Naive thymus-derived CD4-positive, alpha-beta T cell (primary cell): ENCODE data around the gene BNIP2. TPM values are rescaled to one million over a fixed set of nuclear protein-coding genes. Genes with fewer than 3 reads are reported as not detected.
"Not testable (repeated sequence)": the region's sequence is repeated elsewhere in the genome, so short reads cannot be mapped to it uniquely, and the experiment has no call there.

Source experiments
- ATAC-seq: fragments of 150-1000 bp; cut with Tn5 transposase; 2 replicates; pipeline ENCODE4 v1.10.0; 2021; ENCODE audit warnings: mild to moderate bottlenecking, moderate library complexity
- CTCF ChIA-PET: fragments of 350-600 bp; sonication (Branson Sonifier 250); formaldehyde crosslinking; loops from one replicate; lab custom pipeline; 2021; ENCODE audit warnings: antibody characterized with exemption; lab: Charles Lee
- POLR2A ChIA-PET: fragments of 350-600 bp; sonication (Branson Sonifier 250); formaldehyde crosslinking; loops from one replicate; lab custom pipeline; 2021; ENCODE audit warnings: antibody characterized with exemption, inconsistent platforms; lab: Charles Lee
- DNase-seq, 9 donors: peaks; one replicate each; pipeline versions ENCODE4 v3.0.0 to v3.0.0-alpha.2; 2020 to 2022; ENCODE audit warnings: mixed read lengths in 1 of 9
- H3K27ac ChIP-seq: one replicate; pipeline ENCODE4 v1.7.0; 2013; ENCODE audit warnings: mild to moderate bottlenecking, low read depth, low read length, moderate library complexity
- H3K27me3 ChIP-seq, 2 donors: one replicate each; pipeline ENCODE4 v1.7.0; 2013; ENCODE audit warnings: low read length in 2 of 2, mild to moderate bottlenecking in 2 of 2, moderate library complexity in 2 of 2; ENCODE audit not compliant: control insufficient read depth in 2 of 2, insufficient read depth in 2 of 2
- H3K36me3 ChIP-seq, 3 experiments: 1 replicate in 2 of 3; 2 replicates in 1 of 3; pipeline ENCODE4 v1.7.0; 2013; ENCODE audit warnings: low read length in 3 of 3, mild to moderate bottlenecking in 3 of 3, moderate library complexity in 1 of 3; ENCODE audit not compliant: insufficient read depth in 3 of 3, control insufficient read depth in 2 of 3
- H3K4me1 ChIP-seq, 2 donors: one replicate each; pipeline ENCODE4 v1.7.0; 2013; ENCODE audit warnings: low read length in 2 of 2, mild to moderate bottlenecking in 2 of 2, moderate library complexity in 1 of 2; ENCODE audit not compliant: control insufficient read depth in 2 of 2, insufficient read depth in 2 of 2
- H3K4me3 ChIP-seq: 2 replicates; pipeline ENCODE4 v1.7.0; 2013; ENCODE audit warnings: mild to moderate bottlenecking, low read length
- H3K9me3 ChIP-seq, 3 experiments: 1 replicate in 2 of 3; 2 replicates in 1 of 3; pipeline ENCODE4 v1.7.0; 2013; ENCODE audit warnings: low read length in 3 of 3; ENCODE audit not compliant: control insufficient read depth in 2 of 3
- H3K27ac Mint-ChIP-seq, 9 donors: one replicate each; pipeline ENCODE4 v1.8.0; 2020 to 2022; ENCODE audit warnings: mixed read lengths in 9 of 9, mild to moderate bottlenecking in 8 of 9, moderate library complexity in 5 of 9, inconsistent platforms in 2 of 9
- H3K27me3 Mint-ChIP-seq, 5 donors: one replicate each; pipeline ENCODE4 v1.8.0; 2021 to 2022; ENCODE audit warnings: mixed read lengths in 5 of 5, mild to moderate bottlenecking in 1 of 5
- H3K36me3 Mint-ChIP-seq, 5 donors: one replicate each; pipeline ENCODE4 v1.8.0; 2020 to 2022; ENCODE audit warnings: mixed read lengths in 5 of 5, mild to moderate bottlenecking in 3 of 5, inconsistent platforms in 1 of 5
- H3K4me1 Mint-ChIP-seq, 7 donors: one replicate each; pipeline ENCODE4 v1.8.0; 2020 to 2022; ENCODE audit warnings: mixed read lengths in 7 of 7, mild to moderate bottlenecking in 3 of 7, inconsistent platforms in 1 of 7
- H3K4me3 Mint-ChIP-seq, 10 donors: one replicate each; pipeline ENCODE4 v1.8.0; 2020 to 2022; ENCODE audit warnings: mild to moderate bottlenecking in 10 of 10, mixed read lengths in 10 of 10, moderate library complexity in 6 of 10, inconsistent platforms in 2 of 10
- H3K9me3 Mint-ChIP-seq, 11 donors: one replicate each; pipeline ENCODE4 v1.8.0; 2020 to 2022; ENCODE audit warnings: mixed read lengths in 11 of 11, mild to moderate bottlenecking in 4 of 11, inconsistent platforms in 1 of 11, moderate library complexity in 1 of 11
- intact Hi-C, 2 donors: fragments of 100-400 bp; cut with micrococcal nuclease; formaldehyde crosslinking; loops; one replicate each; pipeline ENCODE4 v1.15.1; 2023
- polyA plus RNA-seq, 2 donors: library from polyadenylated mRNA; unstranded; fragments of 300-500 nt; fragmentation: Illumina TruSeq; gene quantifications; one replicate each; pipeline ENCODE4 v1.2.3, GENCODE V29; 2021
- total RNA-seq, 6 experiments: library from RNA in 5 of 6; stranded (reverse) in 5 of 6; gene quantifications; 1 replicate in 5 of 6; 2 replicates in 1 of 6; pipeline ENCODE4 v1.2.3 and lab custom pipeline; 2021 to 2026

The BNIP2 gene
- total and polyA plus RNA-seq, 7 experiments from 2014 or later = 76.1 to 116 (median 91.4) TPM

DNA sequence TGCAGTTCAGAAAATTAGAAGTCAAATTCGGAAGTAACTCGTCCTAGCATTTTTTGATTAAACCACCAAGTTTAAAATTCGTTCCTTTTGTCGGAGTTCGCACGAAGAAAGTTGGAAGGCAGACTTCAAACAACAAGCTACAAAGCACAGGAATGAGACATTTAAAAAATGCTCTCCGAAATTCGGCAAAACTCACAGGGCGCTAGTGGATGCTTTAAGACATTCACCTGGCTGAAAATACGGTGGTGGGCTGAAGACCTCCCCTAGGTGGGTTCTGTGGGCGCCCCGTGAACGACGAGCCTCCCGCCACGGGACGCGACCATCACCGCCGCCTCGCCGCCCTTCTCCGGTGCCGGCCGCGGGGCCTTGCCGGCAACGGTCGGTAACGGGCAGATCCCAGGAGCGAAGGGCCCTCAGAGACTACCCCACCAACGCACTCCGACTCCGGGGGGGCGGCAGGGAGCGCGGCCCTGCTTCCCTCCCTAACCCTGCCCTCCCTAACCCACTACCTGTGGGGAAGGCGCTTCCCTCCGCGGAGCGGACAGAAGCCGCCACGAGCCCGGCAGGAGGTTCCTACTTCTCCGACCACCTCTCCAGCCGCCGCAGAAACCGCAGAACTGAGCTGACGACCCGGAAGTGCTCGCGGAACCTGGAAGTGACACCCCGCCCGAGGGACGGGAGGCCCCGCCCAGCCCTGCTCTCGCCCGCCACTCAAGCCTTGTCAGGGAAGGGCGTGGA lies 32.1 kb downstream of the BNIP2 start, which contains the start of gene GTF2A2:
Gene GTF2A2, minus strand, starts transcription at position 619 of the 738 bp plus-strand sequence. CDS start 5,238 bp downstream, outside the sequence.
- H3K27ac Mint-ChIP-seq = peak within 1 kb of the TSS in 4 of 9 donors; percentile 76 to 88 (median 78)

DNA sequence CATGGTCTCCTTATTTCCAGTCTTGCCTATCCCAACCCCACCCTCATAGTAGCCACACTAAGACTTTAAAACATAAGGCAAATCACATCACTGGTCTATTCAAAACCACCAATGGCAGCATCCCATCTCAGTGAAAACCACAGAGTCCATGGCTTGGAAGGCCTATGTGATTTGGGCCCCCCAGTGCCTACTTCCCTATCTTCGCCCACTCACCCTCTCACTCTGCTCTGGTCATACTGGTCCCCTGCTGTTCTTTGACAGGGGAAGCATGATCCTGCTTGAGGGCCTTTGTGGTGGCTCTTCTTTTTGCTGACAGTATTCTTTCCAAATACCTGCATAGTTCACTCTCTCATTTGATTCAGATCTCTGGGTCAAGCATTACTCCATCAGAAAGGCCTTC lies 35.1 kb downstream of the BNIP2 start:
- Mint-ChIP-seq H3K9me3 (peaks cover 0 to 3% (median 0%) of the 10 kb centered on the region in 11 donors), H3K27me3 (no peaks in the 10 kb centered on the region), H3K4me1 (peaks cover 6 to 30% (median 11%) of the 10 kb centered on the region in 7 donors), H3K4me3 (no peak overlapping the region), H3K27ac (no peak overlapping the region), H3K36me3 (peaks cover 6 to 25% (median 16%) of the 10 kb centered on the region in 5 donors)
- peaks cover 18% of the 10 kb centered on the region in 2 donors for H3K4me1 ChIP-seq
- H3K36me3 ChIP-seq = peaks cover 0 to 44% (median 0%) of the 10 kb centered on the region in 3 experiments
- intact Hi-C loops = loop anchor here in 1 of 2 donors (10.0 kb wide), 1 partner anchor 669 kb away; the partner anchor contains the start of gene RNF111
- H3K9me3 ChIP-seq = no peaks in the 10 kb centered on the region
- ChIA-PET POLR2A (interaction anchor here (0.6 kb wide), 1 partner anchor 518 kb away, joined by 3 read pairs; no protein-coding TSS in a partner anchor), CTCF (no interaction called here)
- no peaks in the 10 kb centered on the region for H3K27me3 ChIP-seq
- no peak overlapping the region for H3K4me3 ChIP-seq
- H3K27ac ChIP-seq = no peak overlapping the region
- no peak for DNase-seq
- no peak for ATAC-seq

More for the DNA sequence above, 32.1 kb downstream of the BNIP2 start, which contains the start of gene GTF2A2:
- H3K27me3 Mint-ChIP-seq = no peaks in the 10 kb centered on the region
- H3K9me3 Mint-ChIP-seq = peaks cover 0 to 3% (median 0%) of the 10 kb centered on the region in 11 donors
- H3K4me1 Mint-ChIP-seq = peaks cover 4 to 17% (median 11%) of the 10 kb centered on the region in 7 donors
- H3K27me3 ChIP-seq = no peaks in the 10 kb centered on the region
- H3K4me3 ChIP-seq = peak within 1 kb of the TSS; percentile 77
- ATAC-seq (peak; percentile 99), DNase-seq (peak; percentile 81 to 95 (median 89))
- H3K36me3 ChIP-seq = peaks cover 0 to 24% (median 0%) of the 10 kb centered on the region in 3 experiments
- peak within 1 kb of the TSS; percentile 89 for H3K27ac ChIP-seq
- CTCF ChIA-PET = interaction anchor here (0.6 to 1.1 kb wide), 2 partner anchors 30 to 668 kb away, joined by 3 read pairs; no protein-coding TSS in a partner anchor
- H3K36me3 Mint-ChIP-seq = peaks cover 4 to 19% (median 13%) of the 10 kb centered on the region in 5 donors
- intact Hi-C loops = loop anchor here (1.0 to 10.0 kb wide), 9 partner anchors 32 to 886 kb away; partner anchors contain the start of genes BNIP2 (in 2 of the 2), RNF111 (in 2 of the 2), SLTM (in 2 of the 2) and ICE2 (in 1 of the 2)
- POLR2A ChIA-PET = interaction anchor here (0.6 to 2.6 kb wide), 3 partner anchors 24 to 126 kb away, joined by 4 to 35 read pairs (median 4); partner anchors contain the start of gene BNIP2
- peak within 1 kb of the TSS in 7 of 10 donors; percentile 18 to 52 (median 26) for H3K4me3 Mint-ChIP-seq
- H3K9me3 ChIP-seq = no peaks in the 10 kb centered on the region
- peaks cover 18% of the 10 kb centered on the region in 2 donors for H3K4me1 ChIP-seq

DNA sequence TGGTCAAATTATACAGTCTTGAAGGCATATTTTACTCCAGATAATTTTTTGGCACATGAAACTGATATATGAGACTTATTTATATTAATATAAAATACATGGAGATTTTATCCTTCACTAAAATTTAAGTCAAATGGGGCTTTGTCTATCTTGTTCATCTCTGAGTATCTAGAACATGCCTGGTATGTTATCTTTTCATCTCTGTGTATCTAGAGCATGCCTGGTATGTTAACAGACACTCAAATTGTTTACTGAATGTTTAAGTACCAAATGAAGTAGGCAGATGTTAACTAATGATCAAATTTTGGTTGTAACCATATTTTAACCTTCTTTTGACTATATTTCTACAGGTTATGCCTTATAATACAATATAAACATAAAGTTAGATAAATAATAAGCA lies 39.5 kb downstream of the BNIP2 start:
- peak overlapping the region in 1 of 9 donors; percentile 37 for H3K27ac Mint-ChIP-seq
- peaks cover 0 to 7% of the 10 kb centered on the region in 2 donors for H3K4me1 ChIP-seq
- no peak for ATAC-seq
- H3K4me3 Mint-ChIP-seq = no peak overlapping the region
- H3K27me3 ChIP-seq = no peaks in the 10 kb centered on the region
- no peak for DNase-seq
- H3K36me3 Mint-ChIP-seq = peaks cover 10 to 36% (median 22%) of the 10 kb centered on the region in 5 donors
- H3K9me3 ChIP-seq = no peaks in the 10 kb centered on the region
- H3K27me3 Mint-ChIP-seq = no peaks in the 10 kb centered on the region
- no peak overlapping the region for H3K4me3 ChIP-seq
- ChIA-PET POLR2A (no interaction called here), CTCF (interaction anchor here (0.6 kb wide), 1 partner anchor 10 kb away, joined by 3 read pairs; no protein-coding TSS in a partner anchor)
- no peak overlapping the region for H3K27ac ChIP-seq
- peaks cover 5 to 29% (median 10%) of the 10 kb centered on the region in 7 donors for H3K4me1 Mint-ChIP-seq
- peaks cover 0 to 3% (median 0%) of the 10 kb centered on the region in 11 donors for H3K9me3 Mint-ChIP-seq
- intact Hi-C loops = loop anchor here in 1 of 2 donors (10.0 kb wide), 1 partner anchor 665 kb away; the partner anchor contains the start of gene RNF111
- H3K36me3 ChIP-seq = peaks cover 2 to 62% (median 3%) of the 10 kb centered on the region in 3 experiments

DNA sequence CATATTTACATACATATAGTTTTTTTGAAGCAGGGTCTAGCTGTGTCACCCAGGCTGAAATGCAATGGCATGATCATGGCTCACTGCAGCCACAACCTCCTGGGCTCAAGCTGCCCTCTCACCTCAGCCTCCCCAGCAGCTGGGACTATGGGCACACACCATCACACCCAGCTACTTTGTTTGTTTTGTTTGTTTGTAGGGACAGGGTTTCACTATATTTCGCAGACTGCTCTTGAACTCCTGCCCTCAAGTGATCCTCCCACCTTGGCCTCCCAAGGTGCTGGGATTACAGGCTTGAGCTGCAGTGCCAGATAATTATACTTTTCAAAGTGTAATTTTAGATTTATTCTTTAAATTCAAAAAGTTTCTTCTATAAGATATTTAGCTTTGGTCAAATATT lies 42.0 kb downstream of the BNIP2 start:
- Histone ChIP-seq H3K4me3 (no peak overlapping the region), H3K9me3 (no peaks in the 10 kb centered on the region), H3K4me1 (no peaks in the 10 kb centered on the region), H3K27ac (no peak overlapping the region), H3K27me3 (no peaks in the 10 kb centered on the region), H3K36me3 (peaks cover 9 to 46% (median 10%) of the 10 kb centered on the region in 3 experiments)
- CTCF ChIA-PET = interaction anchor here (0.9 kb wide), 1 partner anchor 10 kb away, joined by 4 read pairs; no protein-coding TSS in a partner anchor
- Mint-ChIP-seq H3K4me3 (no peak overlapping the region), H3K27ac (no peak overlapping the region), H3K9me3 (no peaks in the 10 kb centered on the region), H3K27me3 (no peaks in the 10 kb centered on the region), H3K4me1 (peaks cover 2 to 23% (median 8%) of the 10 kb centered on the region in 7 donors), H3K36me3 (peaks cover 3 to 35% (median 27%) of the 10 kb centered on the region in 5 donors)
- intact Hi-C loops = no loop called here
- POLR2A ChIA-PET = interaction anchor here (0.6 kb wide), 1 partner anchor 655 kb away, joined by 3 read pairs; no protein-coding TSS in a partner anchor
- ATAC-seq = no peak
- DNase-seq = no peak

DNA sequence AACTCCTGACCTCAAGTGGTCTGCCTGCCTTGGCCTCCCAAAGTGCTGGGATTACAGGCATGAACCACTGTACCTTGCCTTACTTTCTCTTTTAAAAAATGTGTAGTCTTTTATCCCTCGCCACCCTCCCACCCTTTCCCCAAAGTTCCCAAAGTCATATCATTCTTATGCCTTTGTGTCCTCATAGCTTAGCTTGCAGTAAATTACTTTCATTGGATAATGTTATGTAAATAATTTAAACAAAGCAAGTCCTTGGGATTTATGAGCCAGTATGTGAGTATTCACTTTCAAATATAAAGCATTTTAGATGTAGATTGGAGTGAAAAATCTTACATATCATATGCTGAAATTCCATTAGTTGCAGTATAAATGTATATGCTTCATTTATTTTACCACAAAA lies 42.8 kb downstream of the BNIP2 start:
- DNase-seq (no peak), ATAC-seq (no peak)
- peaks cover 9 to 41% (median 14%) of the 10 kb centered on the region in 3 experiments for H3K36me3 ChIP-seq
- no peaks in the 10 kb centered on the region for H3K4me1 ChIP-seq
- ChIA-PET POLR2A (no interaction called here), CTCF (interaction anchor here (0.7 kb wide), 1 partner anchor 485 kb away, joined by 3 read pairs; no protein-coding TSS in a partner anchor)
- Mint-ChIP-seq H3K27me3 (no peaks in the 10 kb centered on the region), H3K27ac (no peak overlapping the region), H3K4me1 (peaks cover 2 to 28% (median 8%) of the 10 kb centered on the region in 7 donors), H3K4me3 (no peak overlapping the region), H3K9me3 (no peaks in the 10 kb centered on the region), H3K36me3 (peaks cover 3 to 31% (median 22%) of the 10 kb centered on the region in 5 donors)
- no peak overlapping the region for H3K27ac ChIP-seq
- intact Hi-C loops = no loop called here
- no peak overlapping the region for H3K4me3 ChIP-seq
- no peaks in the 10 kb centered on the region for H3K9me3 ChIP-seq
- no peaks in the 10 kb centered on the region for H3K27me3 ChIP-seq

DNA sequence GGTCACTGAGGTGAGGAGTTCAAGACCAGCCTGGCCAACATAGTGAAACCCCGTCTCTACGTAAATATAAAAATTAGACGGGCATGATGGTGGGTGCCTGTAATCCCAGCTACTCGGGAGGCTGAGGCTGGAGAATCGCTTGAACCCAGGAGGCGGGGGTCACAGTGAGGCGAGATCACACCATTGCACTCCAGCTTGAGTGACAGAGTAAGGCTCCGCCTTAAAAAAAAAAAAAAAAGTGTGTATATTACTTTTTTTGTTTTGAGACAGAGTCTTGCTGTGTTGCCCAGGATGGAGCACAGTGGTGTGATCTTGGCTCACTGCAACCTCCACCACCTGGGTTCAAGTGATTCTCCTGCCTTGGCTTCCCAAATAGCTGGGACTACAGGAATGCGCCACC lies 43.3 kb downstream of the BNIP2 start:
- H3K4me3 ChIP-seq, H3K9me3 Mint-ChIP-seq, H3K27ac Mint-ChIP-seq, H3K27ac ChIP-seq, DNase-seq, H3K9me3 ChIP-seq, H3K27me3 ChIP-seq, H3K4me1 ChIP-seq, intact Hi-C loops, ATAC-seq, H3K4me3 Mint-ChIP-seq, H3K27me3 Mint-ChIP-seq: not testable (repeated sequence)
- ChIA-PET CTCF (interaction anchor here (0.7 kb wide), 1 partner anchor 486 kb away, joined by 3 read pairs; no protein-coding TSS in a partner anchor), POLR2A (interaction anchor here (0.8 kb wide), 1 partner anchor 970 kb away, joined by 3 read pairs; no protein-coding TSS in a partner anchor)
- peaks cover 2 to 26% (median 8%) of the 10 kb centered on the region in 7 donors for H3K4me1 Mint-ChIP-seq
- H3K36me3 ChIP-seq = peaks cover 9 to 43% (median 14%) of the 10 kb centered on the region in 3 experiments
- peaks cover 3 to 30% (median 21%) of the 10 kb centered on the region in 5 donors for H3K36me3 Mint-ChIP-seq
